NCI-H2196 treated with DMSO at 0.1 percent for 48 hours (cell line): ENCODE measurements around the gene GDF9.
A peak's percentile ranks its signal among the peaks of the same experiment; 100 is the strongest.

Experiments used
- DNase-seq: peaks from one replicate; lab custom pipeline; 2025; ENCODE audit not compliant: unreplicated experiment; lab: John Stamatoyannopoulos, UW

The GDF9 gene

GRCh38 chr5:132839426-132840301, 26.6 kb downstream of the GDF9 start:
- no peak for DNase-seq

- no peak for DNase-seq
Measured at GRCh38 chr5:132838516-132839282, 27.6 kb downstream of the GDF9 start.

- DNase-seq = no peak
Measured at GRCh38 chr5:132837868-132838267, 28.4 kb downstream of the GDF9 start.

GRCh38 chr5:132836852-132837251, 29.4 kb downstream of the GDF9 start:
- no peak for DNase-seq

- DNase-seq = no peak
Measured at GRCh38 chr5:132834057-132834456, 32.2 kb downstream of the GDF9 start.

- DNase-seq = no peak
Measured at GRCh38 chr5:132832612-132833011, 33.7 kb downstream of the GDF9 start.

GRCh38 chr5:132831095-132831860, 35.0 kb downstream of the GDF9 start:
- DNase-seq = no peak

- DNase-seq = peak; percentile 72
Measured at GRCh38 chr5:132830436-132831094, 35.7 kb downstream of the GDF9 start, which contains the start of gene SHROOM1. Gene SHROOM1, minus strand, starts transcription at chr5:132830647. Its CDS starts 4,507 bp downstream, at chr5:132826140.

- peak; percentile 51 for DNase-seq
Measured at GRCh38 chr5:132829742-132830435, 36.4 kb downstream of the GDF9 start.

GRCh38 chr5:132828846-132829494, 37.3 kb downstream of the GDF9 start:
- no peak for DNase-seq

GRCh38 chr5:132827943-132828673, 38.2 kb downstream of the GDF9 start:
- DNase-seq = no peak

GRCh38 chr5:132826424-132827082, 39.7 kb downstream of the GDF9 start:
- no peak for DNase-seq

- DNase-seq = no peak
Measured at GRCh38 chr5:132825834-132826391, 40.4 kb downstream of the GDF9 start.

- no peak for DNase-seq
Measured at GRCh38 chr5:132825033-132825833, 41.0 kb downstream of the GDF9 start.

- DNase-seq = no peak
Measured at GRCh38 chr5:132824426-132824825, 41.8 kb downstream of the GDF9 start.

- DNase-seq = no peak
Measured at GRCh38 chr5:132823481-132824050, 42.7 kb downstream of the GDF9 start.
